ENCODE measurements around the gene TBX2. TPM values are rescaled to one million over a fixed set of nuclear protein-coding genes. Genes with fewer than 3 reads are reported as not detected.
"Not testable (repeated sequence)": the region's sequence is repeated elsewhere in the genome, so short reads cannot be mapped to it uniquely, and the experiment has no call there.

The TBX2 gene
- 2.8 TPM for polyA plus RNA-seq (2013, experiment 1 of 2; ENCODE audit: insufficient read length)
- polyA plus RNA-seq (2013, experiment 2 of 2; ENCODE audit: insufficient read length) = 2.6 TPM

DNA sequence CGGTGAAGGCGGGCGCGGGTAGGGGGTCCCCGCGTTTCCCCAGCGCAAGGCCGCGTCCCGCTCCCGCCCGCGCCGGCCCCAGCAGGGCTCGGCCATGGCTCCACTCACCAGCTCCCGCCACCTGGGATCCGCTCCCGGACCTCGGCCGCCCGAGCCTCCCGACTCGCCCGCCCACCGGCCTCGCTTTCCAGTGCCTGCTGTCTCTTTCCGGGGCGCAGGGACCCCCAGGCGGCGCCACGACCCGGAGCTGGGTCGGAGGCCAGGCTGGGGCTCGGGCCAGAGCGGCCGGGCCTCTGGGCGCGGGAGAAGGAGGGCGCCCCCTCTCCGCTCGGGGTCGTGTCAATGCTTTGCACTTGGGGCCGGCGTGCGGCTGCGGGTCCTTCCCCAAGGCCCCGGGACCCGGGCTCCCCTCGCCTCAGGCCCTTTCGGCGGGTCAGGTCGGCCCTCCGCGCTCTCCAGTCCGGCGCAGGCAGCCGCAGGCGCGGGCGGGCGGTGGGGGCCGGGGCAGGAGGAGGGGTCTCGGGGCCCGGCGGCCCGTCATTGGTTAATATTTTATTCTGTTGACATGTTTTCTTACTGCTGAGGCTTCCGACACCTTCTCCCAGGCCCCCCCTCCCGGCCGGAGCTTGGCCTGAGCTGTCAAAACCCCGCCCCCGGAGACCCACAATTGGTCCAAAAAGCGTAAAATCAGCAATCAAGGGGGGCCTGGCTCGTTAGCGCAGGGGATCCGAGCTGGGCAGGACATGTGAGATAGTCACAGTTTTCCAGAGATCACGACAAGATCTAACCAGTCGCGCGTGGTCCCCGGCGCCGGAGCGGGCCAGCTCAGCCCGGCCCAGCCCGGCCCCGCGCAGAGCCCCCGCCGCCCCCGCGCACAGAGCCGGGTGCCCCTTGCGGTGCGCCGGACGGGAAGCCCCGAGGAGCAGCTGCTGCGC is at the start of gene TBX2:
Gene TBX2, plus strand, starts transcription at position 713 of the 935 bp plus-strand sequence. CDS start 334 bp downstream, outside the sequence.
- peak; percentile 91 for DNase-seq

- no peak for DNase-seq
Observed at GRCh38 chr17:61351745-61352407, 47.8 kb upstream of the TBX2 start.

- DNase-seq = peak; percentile 24
Observed at GRCh38 chr17:61352408-61352770, 47.3 kb upstream of the TBX2 start.

DNA sequence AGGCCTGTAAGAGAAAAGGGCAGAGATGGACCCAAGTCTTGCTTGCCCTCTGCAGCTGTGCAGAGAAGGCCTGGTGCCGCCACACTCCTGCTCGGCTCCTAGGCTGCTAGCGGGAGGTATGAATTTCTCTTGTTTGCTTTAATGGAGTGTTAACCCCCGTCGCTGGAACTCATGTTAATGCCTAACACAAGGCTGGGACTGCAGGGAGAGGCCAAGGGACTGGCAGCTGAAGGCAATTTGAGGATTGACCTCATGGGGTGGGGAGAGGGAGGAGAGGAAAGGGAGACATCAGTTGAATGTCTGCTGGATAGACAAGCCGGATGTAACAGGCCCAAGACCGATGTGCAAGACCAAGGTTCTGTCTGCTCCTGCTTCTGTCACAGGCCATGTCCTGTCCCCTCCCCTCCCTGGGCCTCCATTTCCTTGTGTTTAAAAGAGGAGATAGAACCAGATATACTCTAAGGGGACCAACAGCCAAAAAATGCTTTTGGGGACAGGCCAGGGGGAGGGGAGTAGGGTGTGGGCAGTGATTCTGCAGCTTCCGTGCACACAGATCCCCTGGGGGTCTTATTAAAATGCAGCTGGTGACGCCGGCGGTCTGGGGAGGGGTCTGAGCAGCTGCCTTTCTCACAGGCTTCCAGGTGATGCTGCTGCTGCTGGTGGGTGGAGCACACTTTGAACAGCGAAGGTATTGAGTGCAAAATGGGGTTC is 46.7 kb upstream of the TBX2 start:
- peak; percentile 31 for DNase-seq

GRCh38 chr17:61353615-61354014 is 46.0 kb upstream of the TBX2 start:
- no peak for DNase-seq

DNA sequence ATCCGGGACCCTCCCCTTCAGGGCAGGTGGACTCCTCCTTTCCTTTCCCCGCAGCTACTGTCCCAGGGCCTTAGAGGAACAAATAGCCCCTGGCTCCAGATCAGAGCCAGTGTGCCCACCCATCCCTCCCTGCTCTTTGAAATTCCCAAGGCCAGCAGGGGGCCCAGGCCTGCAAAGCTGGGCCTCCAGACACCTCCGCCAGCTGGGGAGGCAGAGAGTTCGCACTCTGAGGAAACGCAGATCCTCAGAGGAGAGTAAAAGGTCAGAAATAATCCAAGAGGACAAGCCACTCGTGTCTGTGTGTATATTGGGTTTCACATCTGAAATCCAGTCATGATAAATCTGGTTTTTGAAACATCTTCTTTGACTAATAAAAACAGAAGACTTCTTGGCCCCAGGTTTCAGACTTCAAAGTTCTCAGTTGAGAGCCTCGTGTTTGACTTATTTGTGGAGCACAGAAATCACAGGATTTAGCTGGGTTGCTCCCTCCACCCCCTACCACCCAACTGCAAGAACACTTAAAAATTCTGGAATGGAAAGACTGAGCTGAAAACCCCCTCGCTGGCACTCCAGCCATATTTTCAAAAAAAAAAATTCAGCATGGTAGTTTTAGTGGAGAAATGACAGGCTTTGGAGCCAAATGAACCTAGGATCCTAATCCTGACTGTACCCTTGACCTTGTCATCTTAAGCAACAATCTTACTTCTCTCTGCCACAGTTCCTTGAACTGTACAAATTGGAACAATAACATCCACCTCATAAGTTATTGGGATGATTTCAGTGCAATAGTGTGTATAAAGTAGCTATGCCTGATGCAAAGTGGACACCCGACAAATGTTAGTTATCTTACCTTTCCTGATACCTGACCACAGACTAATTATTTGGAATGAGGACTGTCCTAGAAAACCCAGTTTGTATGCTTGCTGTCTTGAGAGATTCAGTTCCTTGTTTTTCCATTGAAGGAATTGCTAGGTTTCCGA is 44.5 kb upstream of the TBX2 start:
- no peak for DNase-seq

DNA sequence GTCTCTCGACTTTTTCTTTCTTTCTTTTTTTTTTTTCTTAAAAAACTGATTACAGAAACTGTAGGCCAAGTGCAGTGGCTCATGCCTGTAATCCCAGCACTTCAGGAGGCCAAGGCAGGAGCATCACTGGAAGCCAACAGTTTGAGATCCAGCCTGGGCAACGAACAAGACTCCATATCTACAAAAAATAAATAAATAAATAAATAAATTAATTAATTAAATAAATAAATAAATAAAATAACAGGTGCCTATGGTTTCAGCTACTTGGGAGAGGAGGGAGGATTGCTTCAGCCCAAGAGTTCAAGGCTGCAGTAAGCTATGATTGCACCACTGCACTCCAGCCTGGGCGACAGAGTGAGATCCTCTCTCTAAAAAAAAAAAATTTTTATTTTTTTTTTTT is 42.6 kb upstream of the TBX2 start:
- DNase-seq = not testable (repeated sequence)

GRCh38 chr17:61359513-61359912 is 40.1 kb upstream of the TBX2 start:
- not testable (repeated sequence) for DNase-seq

DNA sequence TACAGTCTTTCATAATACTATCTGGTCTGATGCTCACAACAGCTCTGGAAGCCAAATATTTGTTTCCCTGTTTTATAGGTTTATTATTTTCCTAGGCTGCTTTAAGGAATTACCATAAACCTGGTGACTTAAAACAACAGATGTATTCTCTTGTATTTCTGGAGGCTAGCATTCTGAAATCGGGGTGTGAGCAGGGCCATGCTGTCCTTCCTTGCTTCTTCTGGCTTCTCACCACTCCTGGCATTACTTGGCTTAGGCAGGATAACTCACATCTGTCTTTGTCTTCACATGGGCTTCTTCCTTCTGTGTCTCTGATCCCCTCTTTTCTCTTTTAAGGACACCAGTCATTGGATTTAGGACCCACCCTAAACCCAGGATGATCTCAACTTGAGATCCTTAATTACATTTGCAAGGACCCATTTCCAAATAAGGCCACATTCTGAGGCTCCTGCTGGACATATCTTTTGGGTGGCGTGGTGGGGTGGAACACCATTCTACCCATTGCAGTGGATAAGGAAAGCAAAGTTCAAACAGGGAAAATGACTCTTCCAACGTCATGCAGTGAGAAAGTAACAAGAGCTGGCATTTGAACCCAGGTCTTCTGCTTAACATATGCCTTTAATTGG is 39.2 kb upstream of the TBX2 start:
- DNase-seq = no peak

DNA sequence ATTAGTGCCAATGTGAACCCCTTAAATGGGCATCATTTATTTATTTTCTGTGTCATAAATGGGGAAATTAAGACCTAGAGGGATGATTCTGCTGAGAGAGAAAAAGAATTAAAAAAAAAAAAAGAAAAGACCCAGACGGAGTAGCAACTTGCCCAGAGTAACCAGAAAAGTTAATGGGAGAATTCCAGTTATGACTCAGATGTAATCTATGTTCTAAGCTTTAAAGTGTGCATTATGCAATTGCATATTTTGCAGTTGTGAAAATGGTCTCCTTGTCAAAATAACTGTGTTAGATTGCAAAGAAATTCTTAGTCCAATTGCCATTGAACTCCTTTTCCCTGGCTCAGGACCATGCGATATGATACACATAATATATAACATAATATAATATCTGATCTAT is 38.6 kb upstream of the TBX2 start:
- DNase-seq = peak; percentile 84

GRCh38 chr17:61362396-61362795 is 37.2 kb upstream of the TBX2 start:
- DNase-seq = no peak

DNA sequence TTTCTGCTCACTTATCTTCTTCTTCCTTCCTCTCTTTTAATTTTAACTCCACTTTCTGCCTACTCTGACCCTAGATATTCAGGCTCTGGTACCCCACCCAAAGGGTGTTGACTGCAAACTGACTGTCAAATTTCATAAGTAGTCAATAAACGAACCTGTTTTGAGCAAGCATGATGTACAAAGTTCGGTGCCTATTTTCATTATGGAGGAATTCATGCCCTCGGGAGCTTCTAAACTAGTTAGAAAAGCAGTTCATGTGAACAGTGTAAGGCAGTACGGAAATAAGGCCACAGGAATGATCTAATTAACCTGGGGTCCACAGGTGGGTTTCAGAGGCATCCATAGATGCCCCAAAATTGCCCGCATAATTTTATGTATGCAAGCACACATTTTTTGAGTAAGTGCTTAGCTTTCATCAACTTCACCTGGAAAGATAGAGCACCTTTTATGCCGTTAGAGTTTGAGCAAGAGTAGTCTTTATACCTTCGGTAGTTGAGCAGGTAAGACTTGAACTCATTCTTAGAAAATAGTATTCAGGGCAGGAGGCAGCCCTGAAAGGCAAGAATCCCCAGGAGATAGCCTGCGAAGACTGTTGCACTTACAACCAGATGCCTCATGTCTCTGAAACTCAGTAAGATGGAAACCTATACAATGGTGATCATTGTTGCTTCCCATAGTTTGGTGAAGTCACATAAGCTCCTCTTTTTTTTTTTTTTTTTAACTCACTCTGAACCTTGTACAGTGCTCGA is 36.6 kb upstream of the TBX2 start:
- DNase-seq = no peak

- DNase-seq = no peak
Observed at GRCh38 chr17:61363601-61364462, 35.8 kb upstream of the TBX2 start.

GRCh38 chr17:61364463-61364846 is 35.2 kb upstream of the TBX2 start:
- DNase-seq = no peak

DNA sequence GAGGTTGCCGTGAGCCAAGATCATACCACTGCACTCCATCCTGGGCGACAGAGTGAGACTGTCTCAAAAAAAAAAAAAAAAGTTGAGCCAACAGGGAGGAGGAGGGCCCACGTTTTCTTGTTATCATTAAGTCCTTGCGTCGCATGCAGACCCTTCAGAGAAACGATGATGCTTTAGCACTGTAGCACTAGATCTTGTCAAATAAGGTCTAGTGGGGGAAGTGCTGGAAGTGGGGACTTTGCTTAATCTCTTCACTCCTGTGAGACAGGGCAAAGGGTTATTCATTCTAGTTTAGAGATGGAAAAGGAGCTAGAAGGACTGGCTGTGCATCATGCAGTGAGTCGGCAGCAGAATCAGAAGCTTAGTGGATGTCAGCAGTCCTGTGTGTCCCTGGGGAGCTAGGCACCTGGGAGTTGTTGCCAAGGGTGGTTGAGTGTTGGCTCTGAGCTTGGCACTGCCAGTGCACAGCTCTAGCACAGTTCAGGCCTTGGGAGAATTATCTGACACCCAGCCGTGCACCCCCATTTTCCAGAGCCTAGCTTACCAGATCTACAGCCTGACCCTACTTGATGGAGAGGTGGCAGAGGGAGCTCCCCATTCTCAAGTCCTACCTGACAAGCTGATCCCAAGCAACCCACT is 33.4 kb upstream of the TBX2 start:
- no peak for DNase-seq

DNA sequence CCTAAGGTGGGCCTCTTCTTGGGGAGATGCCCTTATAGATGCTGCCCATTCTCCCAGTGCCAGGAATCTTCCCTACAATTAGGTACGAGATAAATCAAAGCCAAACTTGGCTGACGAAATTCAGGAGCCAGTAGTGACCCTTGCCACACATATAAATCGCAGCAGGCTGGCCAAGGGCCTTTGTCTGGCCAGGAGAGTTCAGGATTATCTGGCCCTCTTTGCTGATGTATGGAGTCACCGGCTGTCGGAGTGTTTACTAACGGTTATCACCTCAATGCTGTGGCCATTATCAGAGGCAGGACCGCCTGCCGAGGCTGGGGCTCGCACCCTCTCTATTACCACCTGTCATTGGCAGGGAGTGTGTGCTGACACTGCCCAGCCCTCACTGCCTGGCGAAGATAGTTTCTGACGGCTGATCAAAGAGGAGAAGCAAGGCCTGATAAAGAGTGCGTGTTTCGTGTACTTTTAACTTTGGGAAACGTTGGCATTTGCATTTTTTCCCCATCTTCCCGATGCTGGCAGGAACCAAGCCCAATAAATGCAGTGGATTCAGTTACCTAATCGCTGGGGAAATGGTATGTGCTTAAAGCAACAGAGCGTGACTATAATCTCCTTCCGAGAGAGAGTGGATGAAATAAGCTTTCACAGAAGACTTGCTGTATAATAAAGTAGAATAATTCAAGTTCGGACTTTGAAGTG is 32.8 kb upstream of the TBX2 start:
- DNase-seq = no peak

- DNase-seq = no peak
Observed at GRCh38 chr17:61368049-61368831, 31.4 kb upstream of the TBX2 start.
